Measurements from ENCODE around the gene ARF3. TPM values are rescaled to one million over a fixed set of nuclear protein-coding genes. Genes with fewer than 3 reads are reported as not detected.

The ARF3 gene
- total RNA-seq, 1 experiment from 2014 or later = 256 TPM

GRCh38 chr12:48998497-48999353, 41.4 kb upstream of the ARF3 start (continued):
- TF ChIP-seq NFYB (CRISPR knock-in tag; conservative IDR thresholded peaks at IDR 0.05; ENCODE audit: low read depth) (no peak), TEAD1 (CRISPR knock-in tag; IDR thresholded peaks at IDR 0.05) (peak; percentile 86; the same call in 1 of the 2 replicates), AFF4 (CRISPR knock-in tag; IDR thresholded peaks at IDR 0.05; ENCODE audit: borderline replicate concordance) (no peak), CREB1 (CRISPR knock-in tag; IDR thresholded peaks at IDR 0.05) (peak; percentile 44; the same call in 1 of the 2 replicates), NR3C1 (CRISPR knock-in tag; conservative IDR thresholded peaks at IDR 0.05; ENCODE audit: low read depth) (0 out of 2 replicates have a peak, but pooled peaks have one; percentile 82), KAT7 (CRISPR knock-in tag; IDR thresholded peaks at IDR 0.05; ENCODE audit: borderline replicate concordance) (peak; percentile 38; the same call in 1 of the 2 replicates), ZNF317 (CRISPR knock-in tag; IDR thresholded peaks at IDR 0.05; ENCODE audit: borderline replicate concordance, low read depth) (no peak), FOXJ3 (CRISPR knock-in tag; IDR thresholded peaks at IDR 0.05; ENCODE audit: borderline replicate concordance) (no peak), ZBTB21 (CRISPR knock-in tag; IDR thresholded peaks at IDR 0.05; ENCODE audit: borderline replicate concordance) (no peak), ATF3 (CRISPR knock-in tag; conservative IDR thresholded peaks at IDR 0.05) (no peak), ZNF512 (CRISPR knock-in tag; IDR thresholded peaks at IDR 0.05; ENCODE audit: borderline replicate concordance) (no peak), E2F5 (CRISPR knock-in tag; IDR thresholded peaks at IDR 0.05) (0 out of 2 replicates have a peak, but pooled peaks have one; percentile 35), CDX4 (CRISPR knock-in tag; IDR thresholded peaks at IDR 0.05; ENCODE audit: borderline replicate concordance) (no peak), FOXP4 (CRISPR knock-in tag; IDR thresholded peaks at IDR 0.05) (peak; percentile 86), NFE2L1 (CRISPR knock-in tag; IDR thresholded peaks at IDR 0.05) (peak; percentile 89), STAT6 (CRISPR knock-in tag; conservative IDR thresholded peaks at IDR 0.05; ENCODE audit: low read depth) (no peak), GABPB1 (CRISPR knock-in tag; IDR thresholded peaks at IDR 0.05) (no peak; the same call in 1 of the 2 replicates), SMAD4 (CRISPR knock-in tag; IDR thresholded peaks at IDR 0.05) (peak; percentile 68; the same call in 1 of the 2 replicates), GTF2I (CRISPR knock-in tag; conservative IDR thresholded peaks at IDR 0.05) (no peak), ESRRA (CRISPR knock-in tag; IDR thresholded peaks at IDR 0.05; ENCODE audit: borderline replicate concordance) (peak; percentile 73; the same call in 1 of the 2 replicates), SOX15 (CRISPR knock-in tag; IDR thresholded peaks at IDR 0.05) (no peak), TEAD4 (CRISPR knock-in tag; IDR thresholded peaks at IDR 0.05) (0 out of 2 replicates have a peak, but pooled peaks have one; percentile 41), MAX (CRISPR knock-in tag; IDR thresholded peaks at IDR 0.05) (peak; percentile 90), TCF7 (CRISPR knock-in tag; IDR thresholded peaks at IDR 0.05; ENCODE audit: low read depth) (0 out of 2 replicates have a peak, but pooled peaks have one; percentile 73)

Data from WTC11 (cell line).